Ovary (tissue), 9 donors: ENCODE measurements around the gene UAP1. TPM values are rescaled to one million over a fixed set of nuclear protein-coding genes. Genes with fewer than 3 reads are reported as not detected.
"Not testable (repeated sequence)": the region's sequence is repeated elsewhere in the genome, so short reads cannot be mapped to it uniquely, and the experiment has no call there.

Experiments used
- DNase-seq, 5 donors: peaks; one replicate each; pipeline ENCODE4 v3.0.0-alpha.2; 2019 to 2020
- H3K27ac ChIP-seq, 2 donors: fragments of 200-600 bp; one replicate each; pipeline versions ENCODE4 v1.5.1 to v1.8.0; 2019 to 2022
- H3K27me3 ChIP-seq: fragments of 200-600 bp; one replicate; pipeline ENCODE4 v1.8.0; 2022
- H3K36me3 ChIP-seq: fragments of 200-600 bp; sonication (generic); one replicate; pipeline ENCODE4 v1.5.1; 2019
- H3K4me1 ChIP-seq: one replicate; pipeline ENCODE4 v1.8.1; 2013; ENCODE audit warnings: mild to moderate bottlenecking, moderate library complexity; ENCODE audit not compliant: insufficient read depth
- H3K4me3 ChIP-seq: fragments of 200-600 bp; sonication (generic); one replicate; pipeline ENCODE4 v1.5.1; 2017
- H3K9me3 ChIP-seq, 2 donors: fragments of 200-600 bp in 1 of 2; sonication (generic) in 1 of 2; one replicate each; pipeline versions ENCODE4 v1.5.1 to v1.8.1; 2013 to 2019; ENCODE audit warnings: mild to moderate bottlenecking in 1 of 2, moderate library complexity in 1 of 2
- CTCF ChIP-seq, 3 donors: fragments of 450-650 bp in 2 of 3; fragments of 200-600 bp in 1 of 3; IDR thresholded peaks; one replicate each; pipeline versions ENCODE4 v1.5.1 to v1.8.0; 2016 to 2022; ENCODE audit warnings: antibody characterized with exemption in 3 of 3, mild to moderate bottlenecking in 1 of 3
- EP300 ChIP-seq: sonication (generic); formaldehyde crosslinking; IDR thresholded peaks from one replicate; pipeline ENCODE4 v1.6.1; 2017; ENCODE audit warnings: antibody characterized with exemption
- POLR2A ChIP-seq: fragments of 450-650 bp; IDR thresholded peaks from one replicate; pipeline ENCODE4 v1.6.1; 2017; ENCODE audit warnings: antibody characterized with exemption, mild to moderate bottlenecking, moderate library complexity
- WGBS, 3 donors: extraction: QIAGEN DNeasy Blood & Tissue Kit in 1 of 3; methylation state at CpG; one replicate each; pipeline versions ENCODE4 v1.1.5 to v1.1.7; 2013 to 2017; 5-methylcytosine and 5-hydroxymethylcytosine counted together
- intact Hi-C, 4 donors: fragments of 100-400 bp; cut with DNase I; formaldehyde crosslinking; loops; one replicate each; pipeline versions ENCODE4 v1.11.0 to v1.15.1; 2022 to 2023
- polyA plus RNA-seq, 2 donors: library from polyadenylated mRNA; stranded (reverse); fragments of 200-250 nt in 1 of 2; fragments of 350-450 nt in 1 of 2; fragmentation: Illumina TruSeq in 1 of 2; extraction: RNeasy Lipid Tissue Mini Kit (QIAGEN cat#74804) in 1 of 2; gene quantifications; one replicate each; pipeline ENCODE4 v1.2.3, GENCODE V29; 2013 to 2014
- total RNA-seq, 7 donors: library from RNA; depleted of rRNA in 2 of 7; stranded (reverse); fragments of >200 nt in 2 of 7; fragmentation: NEBNext Ultra II Directional in 3 of 7; extraction: Animal tissue kit (Norgen Biotek cat#: 25700) in 3 of 7; gene quantifications; one replicate each; pipeline versions ENCODE4 v1.1.0 to v1.2.4, GENCODE V29; 2016 to 2023
- donor health status: DM: no; HTN: no; CAD: no; lungs with moderate emphysema.
- donor health status: DM: no; HTN: no; CAD: no.
- donor health status: Bipolar disorder and iron deficiency.
- donor health status: DM: yes; HTN: yes; CAD: no.
- donor health status: DM: no; HTN: no; CAD: no.
- donor health status: DM: yes; HTN: yes; CAD: no.

The UAP1 gene
- total and polyA plus RNA-seq, 9 donors: 31.2 to 108 (median 49.3) TPM

DNA sequence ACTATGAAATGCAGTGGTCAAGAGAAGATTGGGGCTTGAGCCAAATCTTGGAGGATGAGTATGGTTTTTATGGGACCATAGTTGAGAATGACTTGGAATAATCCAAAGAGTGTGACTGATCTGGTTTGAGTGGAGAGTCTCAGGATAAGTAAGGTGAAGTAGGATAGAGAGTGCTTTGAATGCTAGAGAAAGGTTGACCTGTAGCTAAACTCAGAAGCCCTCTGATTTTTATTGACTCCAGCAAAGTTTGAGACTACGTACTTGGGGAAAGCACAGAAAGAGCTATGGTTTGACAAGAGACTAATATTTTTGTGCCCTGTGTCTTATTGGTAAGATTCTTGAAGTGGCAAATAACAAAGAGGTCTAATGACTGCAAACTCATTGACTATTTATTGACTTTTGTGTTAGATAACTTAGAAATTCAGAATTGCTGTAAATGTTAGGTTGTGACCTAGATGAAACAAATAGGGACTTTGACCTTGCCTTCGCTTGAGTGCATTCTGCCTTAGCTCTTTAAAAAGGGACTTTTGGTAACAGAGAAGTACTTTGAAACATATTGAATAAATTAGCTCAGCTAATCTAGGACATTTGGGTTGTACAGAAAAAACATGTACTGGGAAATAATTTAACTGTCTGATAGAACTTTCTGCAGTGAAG lies 35.1 kb downstream of the UAP1 start:
- no peaks in the 10 kb centered on the region for H3K4me1 ChIP-seq
- no peaks in the 10 kb centered on the region for H3K36me3 ChIP-seq
- DNase-seq: no peak
- TF ChIP-seq CTCF (IDR thresholded peaks at IDR 0.05) (no peak), POLR2A (no peak), EP300 (no peak)
- no peak overlapping the region for H3K27ac ChIP-seq
- H3K4me3 ChIP-seq: no peak overlapping the region
- 69 to 95% (median 74%) methylated on average over 2 of the region's 2 CpGs for WGBS, 3 donors
- H3K9me3 ChIP-seq: no peaks in the 10 kb centered on the region
- H3K27me3 ChIP-seq: no peaks in the 10 kb centered on the region
- intact Hi-C loops: no loop called here

DNA sequence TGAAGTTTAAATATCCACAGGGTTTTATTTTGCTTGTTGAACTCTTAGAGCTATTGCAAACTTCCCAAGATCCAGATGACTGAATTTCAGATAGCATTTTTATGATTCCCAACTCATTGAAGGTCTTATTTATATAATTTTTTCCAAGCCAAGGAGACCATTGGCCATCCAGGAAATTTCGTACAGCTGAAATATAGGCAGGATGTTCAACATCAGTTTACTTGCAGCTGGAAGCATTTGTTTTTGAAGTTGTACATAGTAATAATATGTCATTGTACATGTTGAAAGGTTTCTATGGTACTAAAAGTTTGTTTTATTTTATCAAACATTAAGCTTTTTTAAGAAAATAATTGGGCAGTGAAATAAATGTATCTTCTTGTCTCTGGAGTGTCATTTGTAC lies 37.9 kb downstream of the UAP1 start:
- intact Hi-C loops: no loop called here
- H3K4me3 ChIP-seq: no peak overlapping the region
- H3K27ac ChIP-seq: no peak overlapping the region
- TF ChIP-seq POLR2A (no peak), CTCF (IDR thresholded peaks at IDR 0.05) (no peak), EP300 (no peak)
- H3K27me3 ChIP-seq: no peaks in the 10 kb centered on the region
- no peaks in the 10 kb centered on the region for H3K4me1 ChIP-seq
- WGBS, 3 donors: 83 to 92% (median 85%) methylated on average over 1 of the region's 1 CpG
- DNase-seq: no peak
- no peaks in the 10 kb centered on the region for H3K36me3 ChIP-seq
- no peaks in the 10 kb centered on the region for H3K9me3 ChIP-seq

GRCh38 chr1:162603117-162603516 lies 41.6 kb downstream of the UAP1 start:
- WGBS, 3 donors: 94 to 99% (median 96%) methylated on average over 2 of the region's 2 CpGs
- intact Hi-C loops, H3K27ac ChIP-seq, H3K36me3 ChIP-seq, H3K4me1 ChIP-seq, H3K9me3 ChIP-seq, H3K27me3 ChIP-seq, DNase-seq, H3K4me3 ChIP-seq: not testable (repeated sequence)

DNA sequence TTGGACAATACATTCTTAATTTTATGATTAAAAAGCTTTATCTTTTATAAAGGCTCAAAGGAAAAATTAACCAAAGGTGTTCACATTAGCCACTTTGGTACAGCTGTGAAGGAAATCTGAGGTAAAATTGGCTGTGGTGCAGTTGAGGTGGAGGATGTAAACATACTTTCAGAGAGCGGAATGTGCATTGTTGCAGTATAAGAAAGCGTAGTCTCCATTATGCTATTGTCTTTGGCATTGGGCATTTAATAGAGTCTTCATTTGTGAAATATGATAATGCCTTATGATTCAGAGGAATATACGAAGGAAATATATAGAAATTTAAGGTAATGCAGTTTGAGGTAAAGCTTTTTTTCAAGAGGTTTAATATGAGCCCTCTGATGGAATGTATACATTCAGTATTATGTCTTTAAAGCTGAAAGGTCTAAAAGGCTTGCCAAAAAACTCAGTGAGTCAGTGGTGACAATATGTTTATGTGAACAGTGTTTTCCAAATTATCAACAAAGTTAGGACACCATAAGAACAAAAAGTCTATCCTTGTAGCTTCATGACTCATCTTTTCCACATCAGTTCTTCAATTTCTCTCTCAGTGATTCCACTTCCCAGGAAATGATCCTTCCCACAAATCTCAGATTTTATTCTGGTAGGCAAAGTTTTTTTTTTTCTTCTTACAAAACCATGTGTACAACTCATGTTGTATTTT lies 43.9 kb downstream of the UAP1 start:
- no peak overlapping the region for H3K27ac ChIP-seq
- 91 to 95% (median 93%) methylated on average over 3 of the region's 3 CpGs for WGBS, 3 donors
- H3K4me1 ChIP-seq: no peaks in the 10 kb centered on the region
- no peak for TF ChIP-seq POLR2A
- TF ChIP-seq EP300: peak; percentile 77
- no peaks in the 10 kb centered on the region for H3K9me3 ChIP-seq
- H3K36me3 ChIP-seq: no peaks in the 10 kb centered on the region
- no peaks in the 10 kb centered on the region for H3K27me3 ChIP-seq
- no peak overlapping the region for H3K4me3 ChIP-seq
- DNase-seq: no peak
- intact Hi-C loops: no loop called here

DNA sequence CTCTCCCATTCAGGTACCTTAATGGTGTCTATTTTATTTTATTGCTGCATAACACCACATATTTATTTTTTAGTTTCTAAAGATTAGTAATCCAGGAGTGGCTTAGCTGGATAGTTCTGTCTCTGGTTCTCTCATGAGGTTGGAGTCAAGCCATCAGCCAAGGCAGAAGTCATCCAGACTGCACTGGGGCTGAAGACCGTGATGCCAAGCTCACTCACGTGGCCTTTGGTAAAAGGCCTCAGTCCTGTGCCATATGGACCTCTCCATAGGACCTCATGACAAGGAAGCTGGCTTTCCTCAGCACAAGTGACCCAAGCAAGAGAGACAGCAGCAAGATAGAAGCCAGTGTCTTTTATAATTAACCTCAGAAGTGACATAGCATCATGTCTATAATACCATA lies 47.8 kb downstream of the UAP1 start:
- whole genome bisulfite sequencing, 3 donors: 90 to 95% (median 93%) methylated on average over 2 of the region's 2 CpGs
- TF ChIP-seq POLR2A (no peak), EP300 (no peak), CTCF (IDR thresholded peaks at IDR 0.05) (no peak)

More for the DNA sequence above, 47.8 kb downstream of the UAP1 start:
- no peaks in the 10 kb centered on the region for H3K36me3 ChIP-seq
- no peak for DNase-seq
- no peak overlapping the region for H3K4me3 ChIP-seq
- H3K4me1 ChIP-seq: peaks cover 2% of the 10 kb centered on the region
- no peaks in the 10 kb centered on the region for H3K9me3 ChIP-seq
- no peaks in the 10 kb centered on the region for H3K27me3 ChIP-seq
- no peak overlapping the region for H3K27ac ChIP-seq
- intact Hi-C loops: no loop called here
